ENCODE data around the gene CCDC127.

Gene CCDC127

GRCh38 chr5:157126-157715 lies 60.7 kb downstream of the CCDC127 start:
- DNase-seq (ENCODE audit: low read depth), result no peak

GRCh38 chr5:156411-157072 lies 61.4 kb downstream of the CCDC127 start:
- DNase-seq (ENCODE audit: low read depth), result no peak

GRCh38 chr5:155651-156410 lies 62.1 kb downstream of the CCDC127 start:
- no peak for DNase-seq (ENCODE audit: low read depth)

- DNase-seq (ENCODE audit: low read depth), result no peak
Observed at GRCh38 chr5:154826-155225, 63.1 kb downstream of the CCDC127 start.

- DNase-seq (ENCODE audit: low read depth), result no peak
Observed at GRCh38 chr5:154236-154635, 63.7 kb downstream of the CCDC127 start.

- no peak for DNase-seq (ENCODE audit: low read depth)
Observed at GRCh38 chr5:153256-153655, 64.7 kb downstream of the CCDC127 start.

- no peak for DNase-seq (ENCODE audit: low read depth)
Observed at GRCh38 chr5:152077-152476, 65.9 kb downstream of the CCDC127 start.

- no peak for DNase-seq (ENCODE audit: low read depth)
Observed at GRCh38 chr5:150746-151145, 67.2 kb downstream of the CCDC127 start.

GRCh38 chr5:149745-150485 lies 68.0 kb downstream of the CCDC127 start:
- no peak for DNase-seq (ENCODE audit: low read depth)

GRCh38 chr5:147751-148150 lies 70.2 kb downstream of the CCDC127 start:
- DNase-seq (ENCODE audit: low read depth), result no peak

Measured in activated T-cell treated with anti-CD3 and anti-CD28 coated beads for 24 hours (primary cell).